Measurements from ENCODE around the gene LRRC61. TPM values are rescaled to one million over a fixed set of nuclear protein-coding genes. Genes with fewer than 3 reads are reported as not detected.
"Not testable (repeated sequence)": the region's sequence is repeated elsewhere in the genome, so short reads cannot be mapped to it uniquely, and the experiment has no call there.

Gene LRRC61
- polyA plus RNA-seq, 1 of the 3 experiments (the other 2 are of a cell fraction): 0.99 TPM

DNA sequence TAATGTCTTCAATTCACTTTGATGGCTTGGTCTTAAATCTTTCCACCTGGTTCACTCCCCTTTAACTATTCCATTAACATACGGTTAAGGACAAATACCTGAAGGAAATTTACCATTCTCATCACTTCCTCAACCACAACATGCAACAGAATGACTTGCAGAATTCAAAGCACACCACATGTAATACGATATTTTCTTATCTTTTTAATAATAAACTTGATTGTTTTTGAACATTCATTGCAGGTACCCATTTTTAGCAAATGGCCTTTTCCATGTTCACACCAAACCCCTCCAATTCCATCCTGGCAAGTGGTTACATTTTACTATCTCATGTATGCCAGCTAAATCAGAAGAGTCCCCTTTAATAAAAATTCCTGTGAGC lies 17.3 kb upstream of the LRRC61 start:
- H3K36me3 ChIP-seq (replicated peaks in 1 of 2; ENCODE audit: control insufficient read depth in 1 of 2, insufficient read depth in 2 of 2, low read length in 1 of 2); H3K4me1 ChIP-seq (ENCODE audit: control insufficient read depth in 1 of 2, insufficient read depth in 2 of 2, low read depth in 1 of 2, low read length in 1 of 2); CTCF ChIA-PET; H3F3A ChIP-seq (replicated peaks; ENCODE audit: insufficient read depth); H3K27ac ChIP-seq (ENCODE audit: low read depth in 2 of 2, low read length in 1 of 2); H3K4me2 ChIP-seq; H3K27me3 ChIP-seq (ENCODE audit: insufficient read depth); POLR2A ChIA-PET; DNase-seq; H3K9me2 ChIP-seq; H3K4me3 ChIP-seq (ENCODE audit: low read depth in 2 of 2, low read length in 1 of 2); H3K9ac ChIP-seq; H4K20me1 ChIP-seq (ENCODE audit: insufficient read depth); H2AFZ ChIP-seq (ENCODE audit: low read depth); H3K9me3 ChIP-seq; H3K79me2 ChIP-seq (ENCODE audit: insufficient read depth): not testable (repeated sequence)
- WGBS (ENCODE audit: low lambda C conversion rate): 51% methylated on average over 2 of the region's 2 CpGs

DNA sequence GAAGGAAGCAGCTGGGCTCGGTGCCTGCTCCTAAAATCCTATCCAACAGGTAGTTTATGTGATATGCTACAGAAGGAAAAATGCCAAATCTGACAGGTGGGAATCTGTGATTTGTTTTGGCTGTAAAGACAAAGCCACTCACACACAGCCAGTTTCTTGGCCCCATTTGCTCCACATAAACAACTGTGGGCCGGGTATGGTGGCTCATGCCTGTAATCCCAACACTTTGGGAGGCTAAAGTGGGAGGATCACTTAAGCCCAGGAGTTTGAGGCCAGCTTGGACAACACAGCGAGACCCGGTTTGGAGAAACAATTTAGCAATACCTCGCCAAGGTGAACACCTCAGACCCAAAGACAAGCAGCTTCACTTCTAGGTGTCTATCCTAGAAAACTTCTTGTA lies 16.8 kb upstream of the LRRC61 start:
- POLR2A ChIA-PET; H3K4me1 ChIP-seq (ENCODE audit: control insufficient read depth in 1 of 2, insufficient read depth in 2 of 2, low read depth in 1 of 2, low read length in 1 of 2); H3K36me3 ChIP-seq (replicated peaks in 1 of 2; ENCODE audit: control insufficient read depth in 1 of 2, insufficient read depth in 2 of 2, low read length in 1 of 2); H4K20me1 ChIP-seq (ENCODE audit: insufficient read depth); H3K79me2 ChIP-seq (ENCODE audit: insufficient read depth); H3K9ac ChIP-seq; H3K27me3 ChIP-seq (ENCODE audit: insufficient read depth); H3K9me2 ChIP-seq; H3K4me2 ChIP-seq; CTCF ChIA-PET; H3K27ac ChIP-seq (ENCODE audit: low read depth in 2 of 2, low read length in 1 of 2); H3F3A ChIP-seq (replicated peaks; ENCODE audit: insufficient read depth); DNase-seq; H3K9me3 ChIP-seq; H2AFZ ChIP-seq (ENCODE audit: low read depth); H3K4me3 ChIP-seq (ENCODE audit: low read depth in 2 of 2, low read length in 1 of 2): not testable (repeated sequence)
- 61% methylated on average over 5 of the region's 5 CpGs for WGBS (ENCODE audit: low lambda C conversion rate)

DNA sequence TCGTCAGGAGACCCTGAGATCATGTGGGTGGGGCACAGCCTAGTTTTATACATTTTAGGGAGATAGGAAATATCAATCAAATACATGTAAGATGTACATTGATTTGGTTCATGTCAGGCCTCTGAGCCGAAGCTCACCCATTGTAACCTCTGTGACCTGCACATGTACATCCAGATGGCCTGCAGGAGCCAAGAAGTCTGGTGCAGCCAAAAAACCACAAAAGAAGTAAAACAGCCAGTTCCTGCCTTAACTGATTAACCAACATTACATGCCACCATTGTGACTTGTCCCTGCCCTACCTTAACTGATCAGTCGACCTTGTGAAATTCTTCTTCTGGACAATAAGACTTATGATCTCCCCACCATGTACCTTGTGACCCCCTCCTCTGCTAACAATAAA lies 16.0 kb upstream of the LRRC61 start:
- Histone ChIP-seq H4K20me1 (ENCODE audit: insufficient read depth) (no peaks in the 10 kb centered on the region), H3K4me1 (ENCODE audit: control insufficient read depth in 1 of 2, insufficient read depth in 2 of 2, low read depth in 1 of 2, low read length in 1 of 2) (no peaks in the 10 kb centered on the region), H3F3A (replicated peaks; ENCODE audit: insufficient read depth) (no peaks in the 10 kb centered on the region), H3K4me3 (ENCODE audit: low read depth in 2 of 2, low read length in 1 of 2) (no peak overlapping the region), H3K9me2 (no peaks in the 10 kb centered on the region), H3K9ac (no peak overlapping the region), H3K4me2 (no peak overlapping the region), H3K27ac (ENCODE audit: low read depth in 2 of 2, low read length in 1 of 2) (no peak overlapping the region), H3K27me3 (ENCODE audit: insufficient read depth) (no peaks in the 10 kb centered on the region; the same call in 1 of the 2 replicates), H2AFZ (ENCODE audit: low read depth) (no peak overlapping the region), H3K36me3 (replicated peaks in 1 of 2; ENCODE audit: control insufficient read depth in 1 of 2, insufficient read depth in 2 of 2, low read length in 1 of 2) (no peaks in the 10 kb centered on the region), H3K9me3 (no peaks in the 10 kb centered on the region), H3K79me2 (ENCODE audit: insufficient read depth) (no peaks in the 10 kb centered on the region)
- no peak for TF ChIP-seq MAX (IDR thresholded peaks at IDR 0.05; ENCODE audit: low read depth)
- TF ChIP-seq USF1 (IDR thresholded peaks at IDR 0.05; ENCODE audit: borderline replicate concordance, low read depth): no peak
- TF ChIP-seq FOXM1 (IDR thresholded peaks at IDR 0.05; ENCODE audit: low read depth): no peak
- WGBS (ENCODE audit: low lambda C conversion rate): 43% methylated on average over 3 of the region's 3 CpGs
- ChIA-PET POLR2A (no interaction called here), CTCF (no interaction called here)
- DNase-seq: no peak

DNA sequence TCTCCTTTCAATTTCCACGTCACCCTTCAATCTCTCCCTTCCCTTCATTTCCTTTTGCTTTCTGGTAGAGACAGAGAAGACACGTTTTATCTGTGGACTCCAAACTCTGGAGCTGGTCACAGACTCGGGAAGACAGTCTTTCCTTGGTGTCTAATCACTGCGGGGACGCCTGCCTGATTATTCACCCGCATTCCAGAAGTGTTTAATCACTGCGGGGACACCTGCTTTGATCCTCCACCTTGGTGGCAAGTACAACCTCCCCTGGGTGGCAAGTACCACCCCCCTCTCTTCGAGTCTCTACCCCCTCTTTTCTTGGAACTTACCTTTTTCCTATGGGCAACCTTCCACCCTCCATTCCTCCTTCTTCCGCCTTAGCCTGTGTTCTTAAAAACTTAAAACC lies 15.3 kb upstream of the LRRC61 start:
- POLR2A ChIA-PET: no interaction called here

More for the DNA sequence above, 15.3 kb upstream of the LRRC61 start:
- no peaks in the 10 kb centered on the region for H3K9me2 ChIP-seq
- no peak overlapping the region for H3K27ac ChIP-seq (ENCODE audit: low read depth in 2 of 2, low read length in 1 of 2)
- no peaks in the 10 kb centered on the region for H4K20me1 ChIP-seq (ENCODE audit: insufficient read depth)
- 61% methylated on average over 9 of the region's 9 CpGs for WGBS (ENCODE audit: low lambda C conversion rate)
- H3K27me3 ChIP-seq (ENCODE audit: insufficient read depth): no peaks in the 10 kb centered on the region; the same call in 1 of the 2 replicates
- H3K79me2 ChIP-seq (ENCODE audit: insufficient read depth): no peaks in the 10 kb centered on the region
- no peak overlapping the region for H3K4me3 ChIP-seq (ENCODE audit: low read depth in 2 of 2, low read length in 1 of 2)
- TF ChIP-seq GATA2 (CRISPR knock-in tag; IDR thresholded peaks at IDR 0.05): no peak
- TF ChIP-seq POLR2AphosphoS5 (IDR thresholded peaks at IDR 0.05; ENCODE audit: low read depth, low read length): no peak
- TF ChIP-seq TCF12 (IDR thresholded peaks at IDR 0.05): no peak
- TF ChIP-seq RXRA (IDR thresholded peaks at IDR 0.05; ENCODE audit: borderline replicate concordance, low read depth): no peak
- TF ChIP-seq NRF1 (IDR thresholded peaks at IDR 0.05; ENCODE audit: low read depth, low read length): no peak
- TF ChIP-seq, protein P1, sequence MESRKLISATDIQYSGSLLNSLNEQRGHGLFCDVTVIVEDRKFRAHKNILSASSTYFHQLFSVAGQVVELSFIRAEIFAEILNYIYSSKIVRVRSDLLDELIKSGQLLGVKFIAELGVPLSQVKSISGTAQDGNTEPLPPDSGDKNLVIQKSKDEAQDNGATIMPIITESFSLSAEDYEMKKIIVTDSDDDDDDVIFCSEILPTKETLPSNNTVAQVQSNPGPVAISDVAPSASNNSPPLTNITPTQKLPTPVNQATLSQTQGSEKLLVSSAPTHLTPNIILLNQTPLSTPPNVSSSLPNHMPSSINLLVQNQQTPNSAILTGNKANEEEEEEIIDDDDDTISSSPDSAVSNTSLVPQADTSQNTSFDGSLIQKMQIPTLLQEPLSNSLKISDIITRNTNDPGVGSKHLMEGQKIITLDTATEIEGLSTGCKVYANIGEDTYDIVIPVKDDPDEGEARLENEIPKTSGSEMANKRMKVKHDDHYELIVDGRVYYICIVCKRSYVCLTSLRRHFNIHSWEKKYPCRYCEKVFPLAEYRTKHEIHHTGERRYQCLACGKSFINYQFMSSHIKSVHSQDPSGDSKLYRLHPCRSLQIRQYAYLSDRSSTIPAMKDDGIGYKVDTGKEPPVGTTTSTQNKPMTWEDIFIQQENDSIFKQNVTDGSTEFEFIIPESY (IDR thresholded peaks at IDR 0.05; ENCODE audit: borderline replicate concordance, low read depth): no peak
- TF ChIP-seq FOXM1 (IDR thresholded peaks at IDR 0.05; ENCODE audit: low read depth): no peak
- TF ChIP-seq FOSL2 (IDR thresholded peaks at IDR 0.05; ENCODE audit: borderline replicate concordance, low read depth): no peak
- DNase-seq: no peak
- no peaks in the 10 kb centered on the region for H3K9me3 ChIP-seq
- H3K4me2 ChIP-seq: no peak overlapping the region
- no peaks in the 10 kb centered on the region for H3K36me3 ChIP-seq (replicated peaks in 1 of 2; ENCODE audit: control insufficient read depth in 1 of 2, insufficient read depth in 2 of 2, low read length in 1 of 2)
- H3F3A ChIP-seq (replicated peaks; ENCODE audit: insufficient read depth): no peaks in the 10 kb centered on the region
- H2AFZ ChIP-seq (ENCODE audit: low read depth): no peak overlapping the region
- no peaks in the 10 kb centered on the region for H3K4me1 ChIP-seq (ENCODE audit: control insufficient read depth in 1 of 2, insufficient read depth in 2 of 2, low read depth in 1 of 2, low read length in 1 of 2)
- no peak overlapping the region for H3K9ac ChIP-seq
- CTCF ChIA-PET: no interaction called here
